SHP77 (cell line): ENCODE measurements around the gene AMER3.

Experiments used
- DNase-seq, 2 experiments: peaks; one replicate each; lab custom pipeline; 2025; lab: John Stamatoyannopoulos, UW

The AMER3 gene

DNA sequence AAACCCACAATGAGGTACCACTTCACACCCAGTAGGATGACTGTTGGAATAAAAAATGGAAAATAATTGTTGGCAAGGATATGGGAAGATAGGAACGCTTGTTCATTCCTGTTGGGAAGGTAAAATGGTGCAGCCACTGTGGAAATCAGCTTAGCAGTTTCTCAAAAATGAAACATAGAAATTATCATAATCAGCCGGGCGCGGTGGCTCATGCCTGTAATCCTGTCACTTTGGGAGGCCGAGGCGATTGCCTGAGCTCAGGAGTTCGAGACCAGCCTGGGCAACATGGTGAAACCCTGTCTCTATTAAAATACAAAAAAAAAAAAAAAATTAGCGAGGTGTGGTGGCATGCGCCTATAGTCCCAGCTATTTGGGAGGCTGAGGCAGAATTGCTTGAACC is 23.4 kb downstream of the AMER3 start:
- no peak for DNase-seq

DNA sequence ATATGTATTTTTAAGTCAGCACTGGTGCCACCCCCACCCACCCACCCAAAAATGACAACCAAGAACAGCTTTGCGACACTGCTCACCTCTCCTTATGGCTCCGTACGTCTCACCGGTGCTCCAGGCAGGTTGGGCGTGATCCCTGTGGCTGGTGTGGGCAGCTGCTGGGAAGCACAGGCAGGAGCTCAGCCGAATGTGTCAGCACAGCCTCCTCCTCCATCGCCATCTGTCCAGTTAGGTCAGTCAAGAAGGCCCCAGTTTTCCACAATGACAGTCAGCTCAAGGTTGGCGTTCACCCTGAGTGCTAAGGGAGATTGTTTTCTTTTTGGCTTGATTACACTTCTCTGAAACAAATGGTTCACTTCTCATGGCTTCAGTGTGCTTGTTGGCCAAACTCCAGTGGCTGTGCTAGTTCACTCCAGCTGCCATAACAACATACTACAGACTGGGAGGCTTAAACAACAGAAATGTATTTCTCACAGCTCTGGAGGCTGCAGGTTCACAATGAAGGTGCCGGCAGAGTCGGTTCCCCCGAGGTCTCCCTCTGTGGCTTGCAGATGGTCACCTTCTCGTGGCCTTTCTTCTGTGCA is 30.2 kb downstream of the AMER3 start:
- no peak for DNase-seq

DNA sequence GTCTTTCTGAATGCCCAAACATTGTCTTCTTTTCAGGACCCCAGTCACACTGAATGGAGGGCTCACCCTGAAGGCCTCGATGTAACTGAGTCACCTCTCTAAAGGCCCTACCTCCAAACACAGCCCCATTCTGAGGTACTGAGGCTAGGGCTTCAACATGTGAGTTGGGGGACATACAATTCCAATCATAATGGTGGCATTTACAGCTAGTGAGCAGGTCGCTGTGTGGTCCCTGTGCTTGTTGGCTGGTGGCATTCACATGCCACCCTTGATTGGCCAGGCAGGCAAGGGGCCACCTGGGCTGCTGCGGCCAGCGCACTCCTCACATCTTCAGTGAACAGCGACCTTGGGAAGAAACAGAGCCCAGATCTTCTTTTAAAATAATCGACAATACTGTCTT is 30.7 kb downstream of the AMER3 start:
- DNase-seq = no peak

DNA sequence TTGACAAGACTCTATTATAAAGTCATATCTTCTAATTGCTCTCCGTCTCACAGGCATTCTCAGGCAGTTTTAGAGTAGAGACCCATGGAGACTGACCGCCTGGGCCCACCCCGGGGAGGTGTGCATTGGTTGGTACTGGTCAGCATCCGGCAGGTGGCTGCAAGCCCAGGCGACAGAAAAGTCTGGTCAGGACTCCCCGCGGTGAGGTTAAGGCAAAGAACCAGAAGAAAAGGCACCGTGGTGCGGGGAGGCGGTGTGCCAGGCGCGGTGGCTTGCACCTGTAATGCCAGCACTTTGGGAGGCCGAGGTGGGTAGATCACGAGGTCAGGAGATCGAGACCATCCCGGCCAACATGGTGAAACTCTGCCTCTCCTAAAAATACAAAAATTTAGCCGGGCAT is 32.5 kb downstream of the AMER3 start:
- no peak for DNase-seq

DNA sequence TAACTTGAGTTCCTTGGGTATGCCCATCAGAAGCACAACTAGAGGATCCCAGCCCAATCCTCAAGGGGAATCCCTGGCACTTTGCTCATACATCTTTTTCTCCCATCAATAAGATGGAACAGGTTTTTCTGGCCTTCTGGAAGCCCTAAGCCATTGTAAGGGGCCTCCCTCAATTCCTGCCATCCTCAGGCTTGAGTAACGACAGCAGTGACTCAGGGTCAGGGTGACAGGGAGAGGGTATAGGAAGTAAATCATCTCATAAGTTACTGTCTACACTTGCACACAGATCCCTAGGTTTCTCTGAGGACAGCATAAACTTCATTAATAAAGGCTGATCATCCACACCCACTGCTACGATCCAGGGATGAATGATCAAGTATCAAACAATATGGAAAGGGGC is 35.0 kb downstream of the AMER3 start:
- no peak for DNase-seq

DNA sequence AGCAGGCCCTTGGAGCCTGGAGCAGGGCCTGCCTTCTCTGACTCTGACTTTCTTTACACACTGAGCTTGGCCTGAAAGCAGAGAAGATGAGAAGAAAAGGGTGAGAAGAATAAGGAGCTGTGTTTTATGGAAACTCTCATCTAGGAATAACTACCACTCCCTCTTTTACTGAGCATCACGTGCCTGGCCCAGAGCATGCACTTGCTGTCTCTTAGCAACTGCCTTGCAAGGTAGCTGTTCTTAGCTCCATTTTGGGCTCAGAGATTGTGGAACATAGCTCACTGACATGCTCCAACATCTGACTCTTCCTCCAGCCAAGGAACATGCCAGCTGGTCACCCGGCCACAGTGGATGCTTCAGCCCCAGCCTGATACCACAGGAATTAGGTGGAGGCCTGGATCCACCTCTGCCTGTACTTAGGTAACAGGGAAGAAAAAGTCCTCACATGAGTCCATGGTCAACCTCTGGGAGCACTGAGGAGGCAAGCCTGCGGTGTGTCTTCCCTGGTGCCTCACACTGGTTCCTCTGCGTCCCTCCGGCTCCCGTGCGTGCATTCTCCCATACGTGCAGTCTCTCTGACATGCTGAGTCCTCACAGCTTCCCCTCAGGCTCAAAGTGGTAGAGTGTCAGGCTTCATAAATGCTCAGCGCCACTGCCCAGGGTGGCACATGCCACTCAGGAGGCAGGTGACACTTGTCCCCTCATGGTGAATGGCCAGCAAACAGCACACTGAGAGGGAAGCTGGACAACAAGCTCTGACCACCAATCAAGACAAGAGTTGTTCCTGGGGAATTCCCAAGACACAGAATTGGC is 35.7 kb downstream of the AMER3 start:
- DNase-seq = no peak

DNA sequence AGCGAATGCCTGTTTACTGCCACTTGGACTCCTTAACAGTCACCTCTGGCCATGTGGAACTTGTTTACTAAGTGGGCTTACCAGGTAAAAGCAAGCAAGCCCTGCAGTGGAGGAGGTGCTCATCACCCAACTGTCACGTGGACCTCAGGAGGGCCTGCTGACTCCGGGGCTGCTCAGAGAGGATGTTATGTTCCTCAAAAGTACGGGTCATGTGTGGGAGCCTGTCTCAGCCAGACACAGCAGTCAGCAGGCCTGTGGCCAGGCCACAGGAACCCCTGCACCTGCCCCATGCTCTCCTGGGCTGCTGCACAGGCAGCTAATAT is 36.2 kb downstream of the AMER3 start:
- DNase-seq = no peak

DNA sequence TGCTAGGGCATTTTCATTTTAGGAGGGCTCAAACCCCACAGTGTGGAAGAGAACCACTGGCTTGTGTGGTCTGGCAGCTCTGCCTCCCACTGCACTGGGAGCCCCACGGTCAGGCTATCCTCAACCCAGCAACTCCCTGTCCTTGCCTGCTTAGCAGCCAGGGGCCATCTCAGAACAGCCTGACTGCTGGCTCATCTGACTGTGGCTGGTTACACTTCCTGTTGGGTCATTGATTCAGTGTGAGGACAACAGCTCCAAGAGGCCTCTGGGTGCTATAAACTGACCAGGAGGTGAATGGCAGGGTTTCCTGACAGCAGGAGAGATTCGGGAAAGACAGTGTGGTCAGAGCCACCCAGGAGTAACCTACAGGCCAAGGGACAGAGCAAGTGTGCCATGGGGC is 40.1 kb downstream of the AMER3 start:
- no peak for DNase-seq

DNA sequence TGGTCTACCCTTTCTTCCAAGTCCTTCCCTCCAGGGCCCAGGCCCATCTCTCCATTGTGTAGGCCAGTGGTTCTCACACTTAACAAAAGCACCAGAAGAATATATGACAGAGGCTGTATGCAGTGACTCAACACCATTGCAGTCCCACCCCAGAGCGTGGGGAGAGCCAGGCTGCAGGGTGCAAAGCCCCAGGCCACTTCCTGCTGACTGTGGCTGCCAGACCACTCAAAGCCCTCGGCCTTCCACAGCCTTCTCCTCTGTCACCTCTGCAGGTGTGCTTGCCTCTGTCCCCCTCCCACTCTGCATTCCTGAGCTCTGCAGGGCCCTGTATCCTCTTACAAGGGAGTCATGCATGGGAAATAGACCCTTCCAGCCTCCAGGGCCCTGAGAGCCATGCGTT is 41.0 kb downstream of the AMER3 start:
- no peak for DNase-seq

DNA sequence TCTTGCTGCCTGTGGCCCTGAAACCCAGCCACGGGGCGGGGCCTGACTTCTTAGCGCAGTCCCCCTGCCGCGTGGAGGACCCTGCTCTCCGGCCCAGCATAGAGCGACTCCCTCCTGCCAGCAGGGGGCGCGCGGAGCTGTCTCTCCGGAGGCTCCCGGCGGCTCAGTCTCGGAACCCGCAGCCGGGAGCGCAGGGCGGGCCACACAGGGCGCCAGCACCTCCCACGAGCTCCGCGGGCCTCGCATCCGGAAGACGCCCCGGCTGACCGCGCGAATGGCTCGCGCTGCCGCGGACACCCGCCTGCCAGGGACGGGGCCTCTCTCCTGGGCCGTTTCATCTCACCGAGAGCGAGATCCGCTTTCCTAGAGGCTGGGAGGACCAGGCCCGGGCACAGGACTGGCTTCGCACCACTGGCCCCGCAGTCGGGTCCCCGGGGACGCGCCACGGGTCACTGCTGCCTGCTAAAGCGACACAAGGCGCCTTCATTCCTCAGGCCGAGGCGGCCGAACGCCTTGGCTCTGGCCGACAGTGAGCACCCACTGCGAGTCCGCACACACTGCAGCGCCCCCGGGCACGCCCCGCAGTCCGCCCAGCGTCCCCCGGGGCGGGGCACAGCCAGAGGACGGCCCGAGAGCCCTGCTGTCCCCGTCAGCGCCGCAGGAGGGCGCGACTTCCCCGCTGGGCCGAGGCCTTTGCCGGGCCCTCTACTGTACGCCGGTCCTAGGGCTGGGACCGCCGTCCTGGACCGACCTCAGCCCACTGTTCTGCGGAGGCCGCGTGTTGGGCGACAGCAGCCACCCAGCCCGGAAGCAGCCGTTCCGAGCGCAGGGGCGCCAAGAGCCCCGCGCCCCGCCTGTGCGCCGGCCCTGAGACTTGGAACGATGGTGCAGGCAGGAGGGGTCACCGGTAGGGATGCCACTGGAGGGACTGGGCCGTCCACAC is 42.4 kb downstream of the AMER3 start:
- peak; percentile 52 to 86 for DNase-seq

DNA sequence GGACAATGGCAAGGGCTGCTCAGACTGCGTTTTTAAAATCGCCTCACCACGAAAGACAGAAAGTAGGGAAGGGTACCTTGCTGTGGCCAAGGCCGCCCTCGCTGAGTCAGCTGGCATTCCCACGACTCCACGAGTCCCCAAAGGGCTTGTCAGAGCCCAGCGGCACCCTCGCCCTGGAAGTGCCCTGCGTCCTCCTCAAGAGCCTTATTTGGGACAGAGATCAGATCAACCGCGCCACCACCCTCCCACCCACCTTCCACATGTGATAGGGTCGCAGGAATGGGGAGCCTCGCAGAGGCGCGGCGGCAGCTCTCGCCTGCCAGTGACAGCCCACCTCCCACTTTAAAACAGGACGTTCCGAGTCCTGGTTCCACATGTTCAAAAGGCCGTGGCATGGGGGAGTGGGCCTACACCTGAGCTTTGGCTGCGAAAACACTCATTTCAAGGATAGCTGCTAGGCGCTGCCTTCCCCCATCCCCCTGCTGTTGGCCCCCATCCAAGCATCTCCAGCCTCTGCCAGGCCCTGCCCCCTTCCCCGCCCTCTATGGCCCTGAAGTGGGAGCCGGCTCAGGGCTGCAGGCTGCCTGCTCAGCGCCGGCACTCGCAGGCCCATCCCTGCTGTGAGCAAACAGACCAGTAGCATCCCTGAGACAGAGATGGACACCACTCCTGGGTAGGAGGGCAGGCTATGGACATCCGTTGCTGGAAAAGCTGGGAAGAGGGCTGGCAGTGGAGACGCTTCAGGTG is 43.3 kb downstream of the AMER3 start:
- peak; percentile 45 to 60 for DNase-seq

DNA sequence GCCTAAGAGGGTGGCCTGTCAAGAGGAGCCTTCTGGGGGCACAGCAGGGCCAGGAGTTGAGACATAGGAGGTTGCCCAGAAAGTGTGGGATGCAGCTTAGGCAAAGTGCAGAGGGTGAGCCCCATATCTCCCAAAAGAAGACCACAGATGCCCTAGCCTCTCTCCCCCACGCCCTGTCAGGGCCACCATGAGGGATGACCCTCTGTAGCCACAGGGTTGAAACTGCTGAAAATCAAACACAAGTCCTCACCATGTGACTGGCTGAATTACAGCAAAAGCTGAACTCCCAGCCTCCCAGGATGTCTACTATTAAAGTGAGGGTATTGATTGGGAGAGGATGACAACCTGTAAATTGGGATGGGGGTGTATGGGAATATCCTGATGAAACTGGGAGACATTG is 44.0 kb downstream of the AMER3 start:
- DNase-seq = no peak

DNA sequence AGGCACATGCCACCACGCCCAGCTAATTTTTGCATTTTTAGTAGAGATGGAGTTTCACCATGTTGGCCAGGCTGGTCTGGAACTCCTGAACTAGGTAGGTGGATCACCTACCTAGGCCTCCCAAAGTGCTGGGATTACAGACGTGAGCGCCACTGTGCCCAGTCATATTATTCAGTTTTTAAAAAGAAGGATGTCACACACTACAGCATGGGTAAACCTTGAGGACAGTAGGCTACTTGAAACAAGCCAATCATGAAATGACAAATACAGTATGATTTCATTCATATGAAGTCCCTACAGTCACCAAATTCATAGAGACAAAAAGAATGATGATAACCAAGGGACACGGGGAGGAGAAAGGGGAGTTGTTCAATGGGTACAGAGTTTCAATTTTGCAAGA is 50.3 kb downstream of the AMER3 start:
- no peak for DNase-seq

DNA sequence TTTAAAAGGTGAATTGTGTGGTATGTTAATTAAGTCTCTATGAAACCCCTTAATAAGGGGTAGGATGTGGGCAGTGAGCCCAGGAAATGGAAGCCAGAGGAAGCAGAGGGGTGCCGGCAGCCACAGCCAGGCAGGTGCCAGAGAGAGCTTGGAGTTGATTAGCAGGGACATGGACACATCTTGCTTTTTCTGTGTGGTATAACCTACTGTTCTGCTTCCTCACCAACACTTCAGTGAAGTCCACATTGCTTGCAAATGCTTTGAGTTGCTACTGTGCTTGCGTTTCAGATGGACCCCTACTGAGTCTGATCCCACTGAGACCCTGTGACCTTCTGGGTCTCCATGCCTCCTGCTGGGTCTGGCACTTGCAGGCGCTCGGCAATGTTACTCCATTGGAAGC is 51.0 kb downstream of the AMER3 start:
- no peak for DNase-seq

DNA sequence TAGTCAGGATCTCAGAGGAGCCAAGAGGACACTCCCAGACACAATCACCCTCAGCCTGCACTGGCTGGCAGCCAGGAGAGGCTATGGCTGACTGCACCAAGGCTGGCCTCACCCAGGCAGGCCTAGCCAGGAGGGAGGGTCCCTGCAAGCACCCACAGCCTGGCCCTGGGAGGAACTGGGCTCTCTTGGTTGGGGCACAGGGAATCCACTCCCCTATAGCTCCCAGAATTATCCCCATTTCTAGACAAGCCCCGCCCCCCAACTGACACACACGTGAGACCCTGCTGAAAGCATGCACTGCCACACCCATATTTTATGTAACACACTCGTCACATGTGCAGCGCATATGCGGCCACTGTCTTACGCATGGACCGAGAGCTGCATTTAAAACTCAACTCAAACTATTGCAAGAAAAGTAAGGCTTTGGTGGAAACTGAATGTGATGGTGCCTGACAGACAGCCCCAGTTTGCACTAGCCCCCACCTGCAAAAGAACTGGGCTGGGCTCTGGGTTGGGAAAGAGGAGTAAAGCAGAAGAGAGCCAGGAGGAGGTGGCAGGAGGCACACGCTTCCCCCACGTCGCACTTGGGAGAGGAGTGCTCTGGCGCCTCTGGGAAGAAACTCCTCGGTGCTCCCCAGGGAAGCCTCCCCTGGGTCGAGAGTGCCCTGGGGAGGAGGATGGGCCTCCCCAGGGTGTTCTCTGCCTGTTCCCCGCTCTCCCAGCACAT is 52.5 kb downstream of the AMER3 start:
- DNase-seq = no peak

DNA sequence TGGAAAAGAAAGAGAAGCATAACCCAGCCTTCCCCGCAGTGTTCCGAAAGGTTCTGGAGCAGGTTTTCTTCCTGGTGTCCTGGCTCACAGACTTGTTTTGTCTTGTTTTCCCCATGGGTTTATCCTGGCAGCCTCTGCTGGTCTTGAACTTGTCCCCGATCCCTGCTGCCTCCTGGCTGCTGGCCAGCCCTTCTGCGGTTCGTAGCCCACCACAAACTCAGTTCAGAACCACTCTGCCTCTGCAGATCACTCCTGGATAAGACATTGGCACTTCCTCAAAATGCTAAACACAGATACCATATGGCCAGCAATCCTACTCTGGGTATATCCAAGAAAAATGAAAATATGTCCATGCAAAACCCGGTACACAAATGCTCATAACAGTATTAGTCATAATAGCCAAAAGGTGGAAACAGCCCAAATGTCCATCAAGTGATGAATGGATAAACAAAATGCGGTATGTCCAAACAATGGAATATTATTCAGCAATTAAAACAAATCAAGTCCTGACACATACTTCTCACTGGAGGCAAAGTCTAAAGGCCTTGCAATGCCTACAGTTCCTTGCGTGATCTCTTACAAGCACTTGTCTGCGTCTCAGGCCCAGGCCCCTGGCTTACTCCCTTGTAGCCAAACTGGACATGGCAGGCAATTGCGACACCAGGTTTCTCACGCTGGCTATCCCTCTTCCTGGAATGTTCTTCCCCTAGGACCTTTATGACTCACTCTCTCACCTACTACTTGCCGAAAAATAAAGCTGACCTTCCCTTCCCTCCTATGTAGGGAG is 53.3 kb downstream of the AMER3 start:
- no peak for DNase-seq

DNA sequence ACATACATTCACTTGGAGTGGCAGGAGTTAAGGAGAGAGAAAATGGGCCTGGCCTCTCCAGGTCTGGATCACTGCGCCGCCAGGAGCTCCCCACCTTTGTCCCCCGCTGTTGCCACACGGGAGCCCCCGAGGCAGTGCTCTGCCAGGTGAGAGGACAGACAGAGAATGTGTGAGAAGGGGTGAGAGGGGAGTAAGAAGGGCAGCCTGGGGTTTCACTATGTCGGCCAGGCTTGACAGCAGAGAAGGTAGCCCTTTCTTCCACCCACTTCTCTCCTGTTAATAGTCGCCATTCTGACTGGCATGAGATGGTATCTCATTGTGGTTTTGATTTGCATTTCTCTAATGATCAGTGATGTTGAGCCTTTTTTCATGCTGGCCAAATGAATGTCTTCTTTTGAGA is 55.1 kb downstream of the AMER3 start:
- no peak for DNase-seq

DNA sequence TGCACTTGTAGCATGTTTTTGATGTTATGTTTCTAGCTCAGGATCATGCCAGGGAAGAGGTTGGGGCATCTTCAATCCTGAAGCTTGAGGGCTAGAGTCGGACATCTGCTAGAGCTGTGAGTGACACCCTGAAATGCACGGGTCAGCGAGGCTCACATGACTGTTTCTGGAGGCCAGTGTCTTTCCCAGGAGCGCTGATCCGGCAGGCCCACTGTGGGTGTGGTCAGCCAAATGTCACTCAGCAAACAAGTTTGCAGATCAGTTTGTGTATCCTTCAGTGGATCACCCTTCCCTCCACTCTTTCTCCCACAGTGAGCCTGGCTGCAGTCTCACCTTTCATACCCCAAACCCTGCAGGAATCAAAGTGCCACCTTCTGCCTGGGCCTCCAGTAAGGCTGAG is 58.4 kb downstream of the AMER3 start:
- DNase-seq = no peak

DNA sequence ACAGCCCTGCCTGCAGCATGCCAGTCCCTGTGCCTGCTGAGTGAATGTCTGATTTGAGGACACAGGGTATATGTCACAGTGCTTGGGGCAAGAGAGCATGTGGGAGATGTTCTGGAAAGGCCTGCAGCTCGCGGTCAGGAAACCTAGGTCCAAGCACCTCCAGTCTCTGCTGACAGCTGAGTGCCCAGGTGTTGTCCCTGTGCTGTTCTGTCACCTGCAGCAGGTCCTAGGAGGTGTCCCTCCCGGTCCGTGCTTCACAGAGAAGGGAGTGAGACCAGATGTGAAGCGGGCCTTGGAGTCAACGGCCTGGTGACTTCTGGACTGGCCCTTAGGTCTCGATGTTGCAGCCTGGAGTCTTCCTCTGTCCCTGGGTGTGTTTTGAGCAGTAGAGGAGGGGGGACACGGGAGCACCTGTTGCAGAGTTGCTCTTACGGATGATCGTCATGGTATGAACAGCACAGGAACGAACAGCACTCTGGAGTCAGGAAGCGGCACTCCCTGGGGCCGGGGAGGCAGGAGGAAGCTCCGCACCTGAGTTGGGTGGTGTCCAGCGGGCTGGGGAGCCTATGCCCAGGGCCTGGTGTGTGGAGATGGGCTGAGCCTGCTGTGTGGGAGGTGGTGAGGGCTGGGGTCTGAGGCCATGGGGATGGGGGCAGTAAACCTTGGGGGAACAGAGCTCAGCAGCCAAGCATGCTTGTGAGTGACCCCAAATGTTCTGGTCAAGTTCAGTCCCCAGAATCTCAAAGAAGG is 59.8 kb downstream of the AMER3 start:
- no peak for DNase-seq
